Measurements from ENCODE around the gene PIK3R6. TPM values are rescaled to one million over a fixed set of nuclear protein-coding genes. Genes with fewer than 3 reads are reported as not detected.

Gene PIK3R6
- total and polyA plus RNA-seq, 2 experiments from 2014 or later, result 0.11 to 0.24 TPM

DNA sequence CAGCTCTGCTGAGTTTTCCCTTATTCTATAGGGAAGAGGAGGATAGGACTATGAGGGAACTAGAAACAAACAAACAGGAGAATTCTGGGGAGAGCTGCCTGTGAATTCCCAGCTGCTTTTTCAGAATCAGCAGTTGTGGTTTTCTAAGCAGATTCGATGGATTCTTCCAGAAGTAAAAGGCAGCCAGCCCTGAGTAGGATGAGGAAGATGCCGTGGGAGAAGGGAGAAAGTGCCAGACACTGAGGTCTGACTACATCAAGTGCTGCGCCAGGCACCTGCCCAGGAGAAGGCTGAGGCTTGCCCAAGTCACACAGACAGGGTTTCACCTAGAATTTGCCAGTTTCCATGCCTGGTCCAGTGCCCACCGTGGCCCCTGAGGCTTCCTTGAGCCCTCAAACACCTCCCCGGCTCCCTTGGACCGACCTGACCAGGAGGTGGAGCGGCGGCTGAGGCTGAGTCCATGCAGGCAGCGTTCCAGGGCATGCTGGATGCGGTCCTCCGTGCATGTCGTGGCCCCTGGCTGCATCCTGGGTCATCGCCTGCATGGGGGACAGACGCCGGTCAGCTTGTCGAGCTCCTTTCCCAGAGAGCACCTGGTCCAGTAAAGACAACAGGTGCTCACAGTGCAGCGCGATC, 43.6 kb upstream of the PIK3R6 start:
- no peaks in the 10 kb centered on the region for H3K4me1 ChIP-seq (ENCODE audit: insufficient read depth)
- no peaks in the 10 kb centered on the region for H4K20me1 ChIP-seq (replicated peaks; ENCODE audit: insufficient read depth)
- Mint-ChIP-seq H3K9me3 (no peaks in the 10 kb centered on the region), H3K27ac (no peak overlapping the region), H3K4me3 (no peak overlapping the region), H3K36me3 (ENCODE audit: low read depth) (0 out of 3 replicates have a peak, but pooled peaks cover 2% of the 10 kb centered on the region), H3K4me1 (no peaks in the 10 kb centered on the region), H3K27me3 (ENCODE audit: insufficient read depth, low read depth, poor library complexity) (peaks cover 8% of the 10 kb centered on the region)
- no peak overlapping the region for H3K4me2 ChIP-seq
- no peaks in the 10 kb centered on the region for H3K36me3 ChIP-seq (ENCODE audit: insufficient read depth)
- H3K79me2 ChIP-seq (replicated peaks; ENCODE audit: insufficient read depth), result no peaks in the 10 kb centered on the region
- H3K4me3 ChIP-seq, result no peak overlapping the region
- no peaks in the 10 kb centered on the region for H3F3A ChIP-seq (replicated peaks; ENCODE audit: low read depth)
- H2AFZ ChIP-seq, result no peak overlapping the region
- H3K27ac ChIP-seq (ENCODE audit: low read depth), result no peak overlapping the region
- ATAC-seq (no peak), DNase-seq (ENCODE audit: low spot score) (no peak)
- no peaks in the 10 kb centered on the region for H3K27me3 ChIP-seq (ENCODE audit: insufficient read depth)
- TF ChIP-seq, protein P1, sequence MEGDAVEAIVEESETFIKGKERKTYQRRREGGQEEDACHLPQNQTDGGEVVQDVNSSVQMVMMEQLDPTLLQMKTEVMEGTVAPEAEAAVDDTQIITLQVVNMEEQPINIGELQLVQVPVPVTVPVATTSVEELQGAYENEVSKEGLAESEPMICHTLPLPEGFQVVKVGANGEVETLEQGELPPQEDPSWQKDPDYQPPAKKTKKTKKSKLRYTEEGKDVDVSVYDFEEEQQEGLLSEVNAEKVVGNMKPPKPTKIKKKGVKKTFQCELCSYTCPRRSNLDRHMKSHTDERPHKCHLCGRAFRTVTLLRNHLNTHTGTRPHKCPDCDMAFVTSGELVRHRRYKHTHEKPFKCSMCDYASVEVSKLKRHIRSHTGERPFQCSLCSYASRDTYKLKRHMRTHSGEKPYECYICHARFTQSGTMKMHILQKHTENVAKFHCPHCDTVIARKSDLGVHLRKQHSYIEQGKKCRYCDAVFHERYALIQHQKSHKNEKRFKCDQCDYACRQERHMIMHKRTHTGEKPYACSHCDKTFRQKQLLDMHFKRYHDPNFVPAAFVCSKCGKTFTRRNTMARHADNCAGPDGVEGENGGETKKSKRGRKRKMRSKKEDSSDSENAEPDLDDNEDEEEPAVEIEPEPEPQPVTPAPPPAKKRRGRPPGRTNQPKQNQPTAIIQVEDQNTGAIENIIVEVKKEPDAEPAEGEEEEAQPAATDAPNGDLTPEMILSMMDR (conservative IDR thresholded peaks at IDR 0.05; ENCODE audit: low read depth in 2 of 2), result no peak
- TF ChIP-seq STAT1 (IDR thresholded peaks at IDR 0.05; ENCODE audit: unreplicated experiment) (no peak), ZNF114 (CRISPR knock-in tag; IDR thresholded peaks at IDR 0.05) (no peak), ZNF331 (CRISPR knock-in tag; IDR thresholded peaks at IDR 0.05; ENCODE audit: low read depth) (no peak), JUNB (IDR thresholded peaks at IDR 0.05; ENCODE audit: unreplicated experiment) (no peak), EZH2phosphoT487 (IDR thresholded peaks at IDR 0.05; ENCODE audit: unreplicated experiment) (no peak), NANOG (IDR thresholded peaks at IDR 0.05; ENCODE audit: borderline replicate concordance) (no peak), EZH2 (IDR thresholded peaks at IDR 0.05; ENCODE audit: low read depth, unreplicated experiment) (no peak), ETS1 (IDR thresholded peaks at IDR 0.05) (no peak), CREB1 (CRISPR knock-in tag; IDR thresholded peaks at IDR 0.05; ENCODE audit: low read depth) (no peak), POLR2AphosphoS5 (IDR thresholded peaks at IDR 0.05; ENCODE audit: low read depth) (no peak)
- TF ChIP-seq, protein P2, sequence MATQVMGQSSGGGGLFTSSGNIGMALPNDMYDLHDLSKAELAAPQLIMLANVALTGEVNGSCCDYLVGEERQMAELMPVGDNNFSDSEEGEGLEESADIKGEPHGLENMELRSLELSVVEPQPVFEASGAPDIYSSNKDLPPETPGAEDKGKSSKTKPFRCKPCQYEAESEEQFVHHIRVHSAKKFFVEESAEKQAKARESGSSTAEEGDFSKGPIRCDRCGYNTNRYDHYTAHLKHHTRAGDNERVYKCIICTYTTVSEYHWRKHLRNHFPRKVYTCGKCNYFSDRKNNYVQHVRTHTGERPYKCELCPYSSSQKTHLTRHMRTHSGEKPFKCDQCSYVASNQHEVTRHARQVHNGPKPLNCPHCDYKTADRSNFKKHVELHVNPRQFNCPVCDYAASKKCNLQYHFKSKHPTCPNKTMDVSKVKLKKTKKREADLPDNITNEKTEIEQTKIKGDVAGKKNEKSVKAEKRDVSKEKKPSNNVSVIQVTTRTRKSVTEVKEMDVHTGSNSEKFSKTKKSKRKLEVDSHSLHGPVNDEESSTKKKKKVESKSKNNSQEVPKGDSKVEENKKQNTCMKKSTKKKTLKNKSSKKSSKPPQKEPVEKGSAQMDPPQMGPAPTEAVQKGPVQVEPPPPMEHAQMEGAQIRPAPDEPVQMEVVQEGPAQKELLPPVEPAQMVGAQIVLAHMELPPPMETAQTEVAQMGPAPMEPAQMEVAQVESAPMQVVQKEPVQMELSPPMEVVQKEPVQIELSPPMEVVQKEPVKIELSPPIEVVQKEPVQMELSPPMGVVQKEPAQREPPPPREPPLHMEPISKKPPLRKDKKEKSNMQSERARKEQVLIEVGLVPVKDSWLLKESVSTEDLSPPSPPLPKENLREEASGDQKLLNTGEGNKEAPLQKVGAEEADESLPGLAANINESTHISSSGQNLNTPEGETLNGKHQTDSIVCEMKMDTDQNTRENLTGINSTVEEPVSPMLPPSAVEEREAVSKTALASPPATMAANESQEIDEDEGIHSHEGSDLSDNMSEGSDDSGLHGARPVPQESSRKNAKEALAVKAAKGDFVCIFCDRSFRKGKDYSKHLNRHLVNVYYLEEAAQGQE (IDR thresholded peaks at IDR 0.05; ENCODE audit: unreplicated experiment), result no peak
- TF ChIP-seq, protein P3, sequence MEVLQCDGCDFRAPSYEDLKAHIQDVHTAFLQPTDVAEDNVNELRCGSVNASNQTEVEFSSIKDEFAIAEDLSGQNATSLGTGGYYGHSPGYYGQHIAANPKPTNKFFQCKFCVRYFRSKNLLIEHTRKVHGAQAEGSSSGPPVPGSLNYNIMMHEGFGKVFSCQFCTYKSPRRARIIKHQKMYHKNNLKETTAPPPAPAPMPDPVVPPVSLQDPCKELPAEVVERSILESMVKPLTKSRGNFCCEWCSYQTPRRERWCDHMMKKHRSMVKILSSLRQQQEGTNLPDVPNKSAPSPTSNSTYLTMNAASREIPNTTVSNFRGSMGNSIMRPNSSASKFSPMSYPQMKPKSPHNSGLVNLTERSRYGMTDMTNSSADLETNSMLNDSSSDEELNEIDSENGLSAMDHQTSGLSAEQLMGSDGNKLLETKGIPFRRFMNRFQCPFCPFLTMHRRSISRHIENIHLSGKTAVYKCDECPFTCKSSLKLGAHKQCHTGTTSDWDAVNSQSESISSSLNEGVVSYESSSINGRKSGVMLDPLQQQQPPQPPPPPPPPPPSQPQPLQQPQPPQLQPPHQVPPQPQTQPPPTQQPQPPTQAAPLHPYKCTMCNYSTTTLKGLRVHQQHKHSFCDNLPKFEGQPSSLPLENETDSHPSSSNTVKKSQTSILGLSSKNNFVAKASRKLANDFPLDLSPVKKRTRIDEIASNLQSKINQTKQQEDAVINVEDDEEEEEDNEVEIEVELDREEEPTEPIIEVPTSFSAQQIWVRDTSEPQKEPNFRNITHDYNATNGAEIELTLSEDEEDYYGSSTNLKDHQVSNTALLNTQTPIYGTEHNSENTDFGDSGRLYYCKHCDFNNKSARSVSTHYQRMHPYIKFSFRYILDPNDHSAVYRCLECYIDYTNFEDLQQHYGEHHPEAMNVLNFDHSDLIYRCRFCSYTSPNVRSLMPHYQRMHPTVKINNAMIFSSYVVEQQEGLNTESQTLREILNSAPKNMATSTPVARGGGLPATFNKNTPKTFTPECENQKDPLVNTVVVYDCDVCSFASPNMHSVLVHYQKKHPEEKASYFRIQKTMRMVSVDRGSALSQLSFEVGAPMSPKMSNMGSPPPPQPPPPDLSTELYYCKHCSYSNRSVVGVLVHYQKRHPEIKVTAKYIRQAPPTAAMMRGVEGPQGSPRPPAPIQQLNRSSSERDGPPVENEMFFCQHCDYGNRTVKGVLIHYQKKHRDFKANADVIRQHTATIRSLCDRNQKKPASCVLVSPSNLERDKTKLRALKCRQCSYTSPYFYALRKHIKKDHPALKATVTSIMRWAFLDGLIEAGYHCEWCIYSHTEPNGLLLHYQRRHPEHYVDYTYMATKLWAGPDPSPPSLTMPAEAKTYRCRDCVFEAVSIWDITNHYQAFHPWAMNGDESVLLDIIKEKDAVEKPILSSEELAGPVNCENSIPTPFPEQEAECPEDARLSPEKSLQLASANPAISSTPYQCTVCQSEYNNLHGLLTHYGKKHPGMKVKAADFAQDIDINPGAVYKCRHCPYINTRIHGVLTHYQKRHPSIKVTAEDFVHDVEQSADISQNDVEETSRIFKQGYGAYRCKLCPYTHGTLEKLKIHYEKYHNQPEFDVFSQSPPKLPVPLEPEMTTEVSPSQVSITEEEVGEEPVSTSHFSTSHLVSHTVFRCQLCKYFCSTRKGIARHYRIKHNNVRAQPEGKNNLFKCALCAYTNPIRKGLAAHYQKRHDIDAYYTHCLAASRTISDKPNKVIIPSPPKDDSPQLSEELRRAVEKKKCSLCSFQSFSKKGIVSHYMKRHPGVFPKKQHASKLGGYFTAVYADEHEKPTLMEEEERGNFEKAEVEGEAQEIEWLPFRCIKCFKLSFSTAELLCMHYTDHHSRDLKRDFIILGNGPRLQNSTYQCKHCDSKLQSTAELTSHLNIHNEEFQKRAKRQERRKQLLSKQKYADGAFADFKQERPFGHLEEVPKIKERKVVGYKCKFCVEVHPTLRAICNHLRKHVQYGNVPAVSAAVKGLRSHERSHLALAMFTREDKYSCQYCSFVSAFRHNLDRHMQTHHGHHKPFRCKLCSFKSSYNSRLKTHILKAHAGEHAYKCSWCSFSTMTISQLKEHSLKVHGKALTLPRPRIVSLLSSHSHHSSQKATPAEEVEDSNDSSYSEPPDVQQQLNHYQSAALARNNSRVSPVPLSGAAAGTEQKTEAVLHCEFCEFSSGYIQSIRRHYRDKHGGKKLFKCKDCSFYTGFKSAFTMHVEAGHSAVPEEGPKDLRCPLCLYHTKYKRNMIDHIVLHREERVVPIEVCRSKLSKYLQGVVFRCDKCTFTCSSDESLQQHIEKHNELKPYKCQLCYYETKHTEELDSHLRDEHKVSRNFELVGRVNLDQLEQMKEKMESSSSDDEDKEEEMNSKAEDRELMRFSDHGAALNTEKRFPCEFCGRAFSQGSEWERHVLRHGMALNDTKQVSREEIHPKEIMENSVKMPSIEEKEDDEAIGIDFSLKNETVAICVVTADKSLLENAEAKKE (CRISPR knock-in tag; IDR thresholded peaks at IDR 0.05), result no peak
- no peaks in the 10 kb centered on the region for H3K9me2 ChIP-seq (ENCODE audit: insufficient read depth)
